ENCODE measurements around the gene NTNG1.

GRCh38 chr1:107297681-107298080 is 156.8 kb downstream of the NTNG1 start:
- TF ChIP-seq POLR2A (IDR thresholded peaks at IDR 0.05) (no peak), CTCF (IDR thresholded peaks at IDR 0.05) (no peak)
